ENCODE results near the gene SDR9C7.

Gene SDR9C7

DNA sequence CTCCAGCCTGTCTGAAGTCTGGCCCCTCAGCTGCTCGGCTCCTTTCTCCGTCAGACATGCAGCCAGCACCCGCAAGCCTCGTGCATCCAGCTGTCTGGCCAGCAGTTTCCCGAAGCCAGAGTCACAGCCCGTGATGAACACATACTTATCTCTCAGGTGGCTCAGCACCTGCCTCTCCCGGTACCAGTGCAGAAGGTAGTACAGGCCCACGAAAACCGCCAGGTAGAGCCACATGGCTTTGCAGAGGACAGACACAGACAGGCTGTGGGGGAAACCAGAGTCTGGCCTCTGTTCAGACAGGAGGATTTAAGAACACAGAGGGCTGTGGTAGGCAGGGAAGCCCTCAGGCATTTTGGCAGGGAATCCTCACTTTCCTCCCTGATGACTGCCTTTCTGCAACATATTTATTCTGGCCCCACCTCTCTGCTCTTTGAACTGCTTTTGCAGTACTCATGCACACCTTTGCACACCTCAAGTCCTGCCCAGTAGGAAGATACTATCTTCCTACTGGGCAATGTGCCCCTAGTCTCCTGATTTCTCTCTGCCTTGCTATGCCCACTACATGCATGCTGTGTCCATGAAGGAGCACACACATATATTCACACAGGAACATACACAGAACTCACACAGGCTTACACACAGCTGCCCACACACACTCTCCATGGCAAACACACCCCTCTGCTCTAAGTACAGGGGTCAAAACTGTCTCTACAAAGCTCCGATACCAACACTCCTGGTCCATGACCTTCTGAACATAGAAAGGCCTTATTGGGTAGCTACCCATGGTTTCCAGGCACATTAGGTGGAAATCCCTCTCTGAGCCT lies 23.2 kb upstream of the SDR9C7 start, which contains the start of gene RDH16:
TSS of gene RDH16 (minus strand) at position 380 of the 824 bp plus-strand sequence. CDS start at position 234, 146 bp downstream.
- H3K9me3 Mint-ChIP-seq = peaks cover 24% of the 10 kb centered on the region
- H3K27me3 Mint-ChIP-seq (ENCODE audit: low read depth) = peaks cover 8% of the 10 kb centered on the region
- no peaks in the 10 kb centered on the region for H3K36me3 Mint-ChIP-seq (ENCODE audit: low read depth)
- H3K27ac Mint-ChIP-seq = no peak within 1 kb of the TSS
- TF ChIP-seq, protein P1, sequence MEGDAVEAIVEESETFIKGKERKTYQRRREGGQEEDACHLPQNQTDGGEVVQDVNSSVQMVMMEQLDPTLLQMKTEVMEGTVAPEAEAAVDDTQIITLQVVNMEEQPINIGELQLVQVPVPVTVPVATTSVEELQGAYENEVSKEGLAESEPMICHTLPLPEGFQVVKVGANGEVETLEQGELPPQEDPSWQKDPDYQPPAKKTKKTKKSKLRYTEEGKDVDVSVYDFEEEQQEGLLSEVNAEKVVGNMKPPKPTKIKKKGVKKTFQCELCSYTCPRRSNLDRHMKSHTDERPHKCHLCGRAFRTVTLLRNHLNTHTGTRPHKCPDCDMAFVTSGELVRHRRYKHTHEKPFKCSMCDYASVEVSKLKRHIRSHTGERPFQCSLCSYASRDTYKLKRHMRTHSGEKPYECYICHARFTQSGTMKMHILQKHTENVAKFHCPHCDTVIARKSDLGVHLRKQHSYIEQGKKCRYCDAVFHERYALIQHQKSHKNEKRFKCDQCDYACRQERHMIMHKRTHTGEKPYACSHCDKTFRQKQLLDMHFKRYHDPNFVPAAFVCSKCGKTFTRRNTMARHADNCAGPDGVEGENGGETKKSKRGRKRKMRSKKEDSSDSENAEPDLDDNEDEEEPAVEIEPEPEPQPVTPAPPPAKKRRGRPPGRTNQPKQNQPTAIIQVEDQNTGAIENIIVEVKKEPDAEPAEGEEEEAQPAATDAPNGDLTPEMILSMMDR (IDR thresholded peaks at IDR 0.05; ENCODE audit: unreplicated experiment in 3 of 3) = no peak
- no peaks in the 10 kb centered on the region for H3K4me1 Mint-ChIP-seq
- no peak within 1 kb of the TSS for H3K4me3 Mint-ChIP-seq

DNA sequence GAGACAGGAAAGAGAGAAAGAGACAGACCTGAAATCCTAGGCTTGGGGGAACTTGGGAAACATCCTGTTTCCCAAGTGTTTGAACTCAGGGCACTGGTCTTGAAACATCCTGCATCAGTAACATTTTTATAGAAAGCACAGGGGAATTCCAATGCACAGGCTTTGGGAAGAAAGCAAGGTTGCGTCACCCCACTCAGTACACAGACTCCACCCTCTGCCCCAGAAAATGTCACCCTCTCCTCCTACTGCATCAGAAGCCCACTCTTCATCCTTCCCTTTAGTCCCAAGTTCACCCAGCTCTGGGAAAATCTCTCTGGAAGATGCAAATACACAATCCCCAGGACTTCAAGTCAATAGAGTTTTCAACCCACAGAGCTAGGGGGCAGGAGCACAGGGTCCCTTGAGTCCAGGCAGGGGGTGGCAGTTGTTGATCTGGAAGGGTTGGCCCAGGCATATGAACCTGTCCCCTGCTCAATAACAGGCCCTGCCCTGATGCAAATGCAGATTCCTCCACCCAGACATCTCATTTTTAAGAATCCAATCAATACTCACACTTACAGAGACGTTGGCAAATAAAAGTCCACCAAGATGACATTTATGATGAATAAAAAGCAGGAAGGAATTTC lies 21.5 kb upstream of the SDR9C7 start:
- Mint-ChIP-seq H3K36me3 (ENCODE audit: low read depth) (no peaks in the 10 kb centered on the region), H3K4me3 (no peak overlapping the region), H3K27ac (no peak overlapping the region), H3K4me1 (no peaks in the 10 kb centered on the region), H3K9me3 (peaks cover 8% of the 10 kb centered on the region), H3K27me3 (ENCODE audit: low read depth) (peaks cover under 1% of the 10 kb centered on the region)
- TF ChIP-seq, protein P1 (IDR thresholded peaks at IDR 0.05; ENCODE audit: unreplicated experiment in 3 of 3) = no peak

DNA sequence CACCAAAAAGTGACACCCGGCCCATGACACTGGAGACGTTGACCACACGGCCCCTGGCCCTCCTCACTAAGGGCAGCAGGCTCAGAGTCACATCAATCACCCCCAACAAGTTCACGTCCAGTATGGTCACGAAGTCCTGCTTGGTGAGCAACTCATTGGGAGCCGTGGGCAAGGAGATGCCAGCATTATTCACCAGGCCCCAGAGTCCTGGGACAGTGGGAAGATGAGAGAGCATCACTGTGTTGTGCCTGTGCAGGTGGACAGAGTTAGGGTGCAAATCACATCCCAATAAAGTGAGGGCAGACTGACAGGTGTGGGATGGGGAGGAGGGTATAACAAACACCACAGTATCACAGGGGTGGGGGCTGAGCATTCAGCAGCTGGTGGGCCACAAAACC lies 20.7 kb upstream of the SDR9C7 start:
- Mint-ChIP-seq H3K36me3 (ENCODE audit: low read depth) (no peaks in the 10 kb centered on the region), H3K4me1 (no peaks in the 10 kb centered on the region), H3K27ac (no peak overlapping the region), H3K27me3 (ENCODE audit: low read depth) (no peaks in the 10 kb centered on the region), H3K4me3 (no peak overlapping the region), H3K9me3 (peaks cover 8% of the 10 kb centered on the region)
- TF ChIP-seq, protein P1 (IDR thresholded peaks at IDR 0.05; ENCODE audit: unreplicated experiment in 3 of 3) = no peak

DNA sequence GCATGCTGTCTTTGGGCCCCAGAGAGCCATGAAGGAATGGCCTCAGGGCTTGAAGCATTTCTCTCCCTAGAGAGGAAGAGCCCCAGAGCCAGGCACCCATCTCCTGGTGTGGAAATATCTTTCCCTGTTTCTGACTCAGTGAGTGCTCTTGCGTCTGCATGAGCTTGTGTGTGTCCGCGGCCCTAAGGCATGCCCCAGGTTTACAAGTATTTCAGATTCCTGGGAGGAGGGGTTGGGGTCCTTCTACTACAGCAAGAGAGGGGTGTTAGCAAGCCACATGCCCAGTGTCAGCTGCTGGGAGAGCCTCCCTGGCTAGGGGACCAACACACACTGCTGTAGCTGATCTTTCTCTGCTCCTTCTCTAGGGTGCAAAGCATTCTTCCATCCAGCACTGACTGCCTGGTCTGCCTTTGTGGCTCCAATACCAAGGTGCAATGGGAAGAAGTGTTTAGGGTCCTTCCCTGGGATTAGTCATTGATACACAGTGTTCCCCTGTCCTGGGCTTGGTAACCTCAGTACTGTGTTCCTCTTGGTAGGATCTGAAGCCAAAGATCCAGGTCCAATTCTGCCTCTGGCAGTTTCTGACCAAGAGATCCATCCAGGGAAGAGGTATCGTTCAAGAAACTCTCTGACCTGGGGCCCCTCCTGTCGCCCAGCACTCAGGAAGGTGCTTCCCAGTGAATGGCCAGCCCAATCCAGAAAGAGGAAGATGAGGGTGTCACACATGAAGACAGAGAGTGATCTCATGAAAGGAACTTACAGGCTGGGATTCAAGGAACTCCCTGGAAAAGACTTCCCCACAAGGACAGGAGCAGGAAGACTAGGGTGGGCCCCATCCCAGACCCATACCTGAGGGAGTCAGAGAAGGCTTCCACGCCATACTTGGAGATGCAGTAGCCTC lies 20.1 kb upstream of the SDR9C7 start:
- no peak overlapping the region for H3K4me3 Mint-ChIP-seq
- H3K27ac Mint-ChIP-seq = no peak overlapping the region
- no peaks in the 10 kb centered on the region for H3K27me3 Mint-ChIP-seq (ENCODE audit: low read depth)
- no peaks in the 10 kb centered on the region for H3K36me3 Mint-ChIP-seq (ENCODE audit: low read depth)
- TF ChIP-seq, protein P1 (IDR thresholded peaks at IDR 0.05; ENCODE audit: unreplicated experiment in 3 of 3) = no peak
- H3K9me3 Mint-ChIP-seq = peaks cover 4% of the 10 kb centered on the region
- no peaks in the 10 kb centered on the region for H3K4me1 Mint-ChIP-seq

DNA sequence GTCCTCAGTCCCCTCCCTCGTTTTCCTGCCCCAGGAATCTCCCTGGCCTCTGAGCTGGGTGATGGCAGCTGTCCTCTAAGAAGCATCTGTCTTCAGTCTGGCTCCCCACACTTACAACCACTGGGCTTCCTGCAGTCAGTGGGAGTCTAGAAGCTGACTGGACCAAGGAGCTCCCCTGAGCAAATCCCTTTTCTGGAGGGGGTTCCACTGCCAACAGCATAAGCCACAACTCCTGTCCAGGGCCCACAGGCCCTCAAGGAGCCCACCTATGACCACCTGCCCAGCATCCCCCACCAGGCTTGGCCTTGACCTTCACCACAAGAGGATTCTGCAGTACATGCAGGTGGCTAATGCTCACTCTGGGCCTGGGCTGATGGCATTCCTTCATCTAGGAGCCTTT lies 19.1 kb upstream of the SDR9C7 start:
- H3K36me3 Mint-ChIP-seq (ENCODE audit: low read depth) = no peaks in the 10 kb centered on the region
- H3K27me3 Mint-ChIP-seq (ENCODE audit: low read depth) = peaks cover 1% of the 10 kb centered on the region
- no peaks in the 10 kb centered on the region for H3K4me1 Mint-ChIP-seq
- TF ChIP-seq, protein P1 (IDR thresholded peaks at IDR 0.05; ENCODE audit: unreplicated experiment in 3 of 3) = no peak
- peaks cover 3% of the 10 kb centered on the region for H3K9me3 Mint-ChIP-seq
- H3K27ac Mint-ChIP-seq = no peak overlapping the region
- no peak overlapping the region for H3K4me3 Mint-ChIP-seq

Measured in nephron (organoid).